Thyroid gland (tissue), 4 donors: ENCODE results near the gene CNTN1.

Source experiments
- POLR2A ChIP-seq, 2 donors: fragments of 450-650 bp; IDR thresholded peaks; one replicate each; pipeline ENCODE4 v1.6.1; 2017; ENCODE audit warnings: antibody characterized with exemption in 2 of 2, mild to moderate bottlenecking in 2 of 2, moderate library complexity in 1 of 2
- TF ChIP-seq, protein P1 (sequence below), 6 experiments: fragments of 200-600 bp in 3 of 6; fragments of 450-650 bp in 3 of 6; sonication (generic) in 3 of 6; IDR thresholded peaks; one replicate each; pipeline ENCODE4 v1.5.1; 2016 to 2019; ENCODE audit warnings: antibody characterized with exemption in 6 of 6, mild to moderate bottlenecking in 2 of 6, inconsistent platforms in 1 of 6, moderate library complexity in 1 of 6

DNA sequence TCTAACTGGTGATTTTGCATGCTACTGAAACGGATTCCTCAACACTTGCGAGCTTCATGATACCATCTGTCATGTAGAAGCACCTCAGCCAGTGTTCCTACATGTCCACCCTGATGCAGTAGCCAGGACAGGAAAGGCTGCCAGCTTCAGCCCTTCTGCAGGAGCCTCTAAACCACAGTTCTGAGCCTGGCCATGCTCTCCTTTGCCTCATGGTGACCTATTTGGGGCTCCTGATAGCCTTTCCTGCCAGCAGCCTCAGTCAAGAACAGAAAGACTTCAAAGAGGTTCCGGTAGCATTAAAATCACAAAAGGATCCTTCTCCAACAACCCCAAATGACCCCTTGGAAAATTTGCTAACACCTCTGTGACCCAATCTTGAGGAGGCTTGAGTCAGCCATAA, 96.0 kb downstream of the CNTN1 start:
- no peak for TF ChIP-seq POLR2A (IDR thresholded peaks at IDR 0.05)
- TF ChIP-seq, protein P1, sequence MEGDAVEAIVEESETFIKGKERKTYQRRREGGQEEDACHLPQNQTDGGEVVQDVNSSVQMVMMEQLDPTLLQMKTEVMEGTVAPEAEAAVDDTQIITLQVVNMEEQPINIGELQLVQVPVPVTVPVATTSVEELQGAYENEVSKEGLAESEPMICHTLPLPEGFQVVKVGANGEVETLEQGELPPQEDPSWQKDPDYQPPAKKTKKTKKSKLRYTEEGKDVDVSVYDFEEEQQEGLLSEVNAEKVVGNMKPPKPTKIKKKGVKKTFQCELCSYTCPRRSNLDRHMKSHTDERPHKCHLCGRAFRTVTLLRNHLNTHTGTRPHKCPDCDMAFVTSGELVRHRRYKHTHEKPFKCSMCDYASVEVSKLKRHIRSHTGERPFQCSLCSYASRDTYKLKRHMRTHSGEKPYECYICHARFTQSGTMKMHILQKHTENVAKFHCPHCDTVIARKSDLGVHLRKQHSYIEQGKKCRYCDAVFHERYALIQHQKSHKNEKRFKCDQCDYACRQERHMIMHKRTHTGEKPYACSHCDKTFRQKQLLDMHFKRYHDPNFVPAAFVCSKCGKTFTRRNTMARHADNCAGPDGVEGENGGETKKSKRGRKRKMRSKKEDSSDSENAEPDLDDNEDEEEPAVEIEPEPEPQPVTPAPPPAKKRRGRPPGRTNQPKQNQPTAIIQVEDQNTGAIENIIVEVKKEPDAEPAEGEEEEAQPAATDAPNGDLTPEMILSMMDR (IDR thresholded peaks at IDR 0.05) = no peak
